Astrocyte of the cerebellum (primary cell): Measurements from ENCODE around the gene LCLAT1.

ENCODE experiments used
- DNase-seq: peaks from one replicate; pipeline ENCODE4 v3.0.0-alpha.2; 2011; ENCODE audit warnings: low read depth
- H3K4me3 ChIP-seq: 2 replicates; pipeline ENCODE4 v1.5.1; 2011; ENCODE audit warnings: mild to moderate bottlenecking, low read depth, low read length, moderate library complexity
- in situ Hi-C: cut with HindIII; loops from 2 replicates; pipeline ENCODE4 v1.10.0; 2017; ENCODE audit warnings: low sequenced_read_pairs
- TF ChIP-seq, protein P1 (sequence below): IDR thresholded peaks from 2 replicates; pipeline ENCODE4 v1.5.1; 2012; ENCODE audit warnings: low read length, low read depth, moderate library complexity, mild to moderate bottlenecking; ENCODE audit errors: missing control alignments

The LCLAT1 gene

DNA sequence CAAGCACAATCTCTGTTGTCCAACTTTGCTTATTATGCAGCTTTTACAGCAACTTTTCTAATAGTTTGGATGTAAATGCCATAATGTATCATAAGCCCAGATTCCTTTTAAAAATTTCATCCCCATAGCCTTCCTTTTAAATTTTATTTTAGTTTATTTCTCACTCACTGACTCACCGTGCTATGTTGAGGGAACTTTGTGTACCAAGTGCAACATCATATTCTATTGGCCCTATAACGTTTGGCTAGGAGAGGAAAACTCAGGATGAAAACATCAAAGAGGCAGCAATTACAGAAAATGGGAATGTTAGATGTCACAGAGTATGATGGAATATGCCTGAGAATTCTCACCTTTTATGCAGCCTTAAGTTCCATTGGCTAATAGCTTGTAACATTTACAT lies 135.5 kb downstream of the LCLAT1 start:
- no peak overlapping the region for H3K4me3 ChIP-seq
- TF ChIP-seq, protein P1, sequence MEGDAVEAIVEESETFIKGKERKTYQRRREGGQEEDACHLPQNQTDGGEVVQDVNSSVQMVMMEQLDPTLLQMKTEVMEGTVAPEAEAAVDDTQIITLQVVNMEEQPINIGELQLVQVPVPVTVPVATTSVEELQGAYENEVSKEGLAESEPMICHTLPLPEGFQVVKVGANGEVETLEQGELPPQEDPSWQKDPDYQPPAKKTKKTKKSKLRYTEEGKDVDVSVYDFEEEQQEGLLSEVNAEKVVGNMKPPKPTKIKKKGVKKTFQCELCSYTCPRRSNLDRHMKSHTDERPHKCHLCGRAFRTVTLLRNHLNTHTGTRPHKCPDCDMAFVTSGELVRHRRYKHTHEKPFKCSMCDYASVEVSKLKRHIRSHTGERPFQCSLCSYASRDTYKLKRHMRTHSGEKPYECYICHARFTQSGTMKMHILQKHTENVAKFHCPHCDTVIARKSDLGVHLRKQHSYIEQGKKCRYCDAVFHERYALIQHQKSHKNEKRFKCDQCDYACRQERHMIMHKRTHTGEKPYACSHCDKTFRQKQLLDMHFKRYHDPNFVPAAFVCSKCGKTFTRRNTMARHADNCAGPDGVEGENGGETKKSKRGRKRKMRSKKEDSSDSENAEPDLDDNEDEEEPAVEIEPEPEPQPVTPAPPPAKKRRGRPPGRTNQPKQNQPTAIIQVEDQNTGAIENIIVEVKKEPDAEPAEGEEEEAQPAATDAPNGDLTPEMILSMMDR, result no peak
- no peak for DNase-seq
- in situ Hi-C loops, result no loop called here

DNA sequence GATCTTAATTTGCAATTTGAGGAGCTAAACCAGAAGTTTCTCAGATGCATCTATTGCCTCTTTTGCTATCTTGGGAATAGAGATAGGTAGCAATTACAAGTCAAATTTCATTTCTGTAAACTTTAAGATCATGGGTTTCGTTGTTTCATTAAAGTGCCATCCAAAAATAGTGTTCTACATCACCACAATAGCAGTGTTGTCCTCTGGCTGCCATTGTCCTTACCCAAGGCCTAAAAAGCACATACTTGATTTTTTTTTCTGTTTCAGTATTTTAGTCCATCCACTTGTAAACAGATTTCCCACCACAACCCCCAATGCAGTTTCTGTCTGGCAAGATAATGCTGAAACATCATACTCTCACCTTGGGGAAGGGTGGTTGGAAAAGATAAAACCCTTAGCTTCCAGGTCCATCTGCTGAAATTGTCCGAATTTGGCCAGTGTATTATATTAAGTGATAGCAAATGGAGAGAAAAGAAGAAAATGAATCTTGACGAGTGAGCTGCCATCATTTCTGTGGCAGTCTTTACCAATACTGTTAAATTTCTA lies 136.2 kb downstream of the LCLAT1 start:
- no peak for DNase-seq
- in situ Hi-C loops, result no loop called here
- H3K4me3 ChIP-seq, result no peak overlapping the region
- TF ChIP-seq, protein P1, result no peak

DNA sequence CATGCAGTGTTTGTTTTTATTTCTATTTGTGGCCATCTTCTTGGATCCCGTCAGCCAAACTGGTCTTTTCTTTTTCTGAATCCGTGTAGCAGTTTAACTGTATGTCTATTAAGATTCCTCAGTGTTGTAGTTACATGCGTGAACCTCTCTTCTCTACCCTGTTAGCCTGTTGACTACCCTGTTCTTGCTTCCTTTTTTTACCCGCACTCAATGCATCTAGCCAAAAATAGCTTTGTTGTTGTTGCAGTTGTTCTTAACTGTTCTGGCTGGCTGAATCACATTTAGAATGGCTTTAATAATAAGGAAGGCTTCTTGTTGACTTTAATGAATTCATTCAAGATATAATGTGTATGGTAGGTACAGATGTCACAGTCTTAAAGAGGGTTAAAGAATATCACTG lies 137.1 kb downstream of the LCLAT1 start:
- no peak overlapping the region for H3K4me3 ChIP-seq
- TF ChIP-seq, protein P1, result no peak
- in situ Hi-C loops, result no loop called here
- DNase-seq, result no peak

DNA sequence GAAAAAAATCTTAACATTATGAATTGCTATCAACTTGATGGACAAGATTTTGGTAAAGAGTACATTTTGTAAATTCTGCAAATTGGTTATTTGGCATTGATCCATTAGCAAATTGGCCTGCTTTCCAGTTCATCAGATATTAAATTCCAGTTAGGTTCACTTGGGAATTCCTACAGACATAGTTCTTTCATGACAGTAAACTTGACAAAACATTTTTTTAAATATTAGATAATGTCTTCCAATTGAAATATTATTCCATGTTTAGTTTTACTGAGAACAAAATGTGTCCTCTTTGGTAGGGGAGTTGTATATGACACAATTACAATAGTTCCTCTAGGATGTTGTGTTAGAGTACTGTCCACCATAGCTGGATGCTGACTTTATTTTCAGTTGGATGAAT lies 141.9 kb downstream of the LCLAT1 start:
- TF ChIP-seq, protein P1, result no peak
- H3K4me3 ChIP-seq, result no peak overlapping the region
- no peak for DNase-seq
- in situ Hi-C loops, result no loop called here

DNA sequence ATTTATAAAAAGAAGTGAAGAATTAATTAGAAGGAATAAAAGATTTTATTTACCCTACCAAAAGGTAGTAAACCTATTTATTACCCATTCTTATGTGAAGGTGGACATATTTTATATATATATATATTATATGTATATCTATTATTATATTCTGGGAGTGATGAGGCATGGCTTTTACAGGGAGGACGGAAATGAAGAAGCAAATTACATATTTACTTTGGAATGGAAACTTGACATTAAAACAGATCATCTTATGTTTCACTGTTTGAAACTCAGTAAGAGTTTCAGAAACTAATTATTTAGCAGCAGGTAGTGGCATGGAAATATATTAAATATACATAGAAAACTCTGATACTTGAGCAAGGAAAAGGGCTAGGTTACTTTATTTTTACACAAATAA lies 143.4 kb downstream of the LCLAT1 start:
- no peak overlapping the region for H3K4me3 ChIP-seq
- no peak for DNase-seq
- TF ChIP-seq, protein P1, result no peak
- in situ Hi-C loops, result no loop called here

DNA sequence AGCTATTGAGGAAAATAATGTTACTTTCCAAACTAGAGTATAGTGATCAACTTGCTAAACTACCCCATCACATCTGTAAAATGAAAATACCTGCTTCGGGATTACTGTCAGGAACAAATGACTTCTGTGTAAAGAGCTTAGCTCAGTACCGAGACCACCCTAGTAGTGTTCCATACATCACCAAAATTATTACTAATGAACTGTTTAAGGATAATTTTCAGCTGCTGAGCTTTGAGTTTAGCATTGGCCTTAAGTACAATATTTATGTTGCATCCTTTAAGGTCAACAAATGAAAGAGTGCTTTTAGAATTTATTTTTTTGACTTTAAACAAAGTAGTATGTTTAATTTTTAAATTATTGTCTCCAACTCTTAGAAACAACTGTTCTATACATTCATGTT lies 144.1 kb downstream of the LCLAT1 start:
- no peak overlapping the region for H3K4me3 ChIP-seq
- in situ Hi-C loops, result no loop called here
- DNase-seq, result no peak
- TF ChIP-seq, protein P1, result no peak

DNA sequence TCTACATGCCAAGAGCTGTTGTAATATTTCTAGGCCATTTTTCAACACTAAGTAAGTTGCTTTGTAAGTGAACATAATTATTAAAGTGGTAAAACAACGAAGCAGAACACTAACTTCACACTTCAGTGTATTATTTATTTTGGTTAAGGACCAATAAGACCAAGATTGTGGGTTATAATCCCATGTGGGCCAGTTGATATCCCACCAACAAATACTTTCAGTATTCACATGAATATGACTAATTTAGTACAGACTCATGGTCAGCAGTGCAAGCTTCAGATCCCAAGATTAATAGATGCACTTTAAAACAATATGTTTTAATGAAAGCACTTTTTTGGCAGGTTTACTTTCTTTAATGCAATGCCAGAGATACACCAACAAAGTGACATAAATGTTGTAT lies 154.3 kb downstream of the LCLAT1 start:
- H3K4me3 ChIP-seq, result no peak overlapping the region
- in situ Hi-C loops, result no loop called here
- TF ChIP-seq, protein P1, result no peak
- no peak for DNase-seq
